MM.1S (cell line): ENCODE results near the gene EIF2B4.

Experiments
- DNase-seq: peaks from one replicate; pipeline ENCODE4 v3.0.0-alpha.2; 2015
- H2AFZ ChIP-seq: fragments of 300-600 bp; sonication (generic); 2 replicates; pipeline ENCODE4 v1.6.0; 2016; ENCODE audit warnings: antibody characterized with exemption, low read length
- H3F3A ChIP-seq: fragments of 300-600 bp; sonication (generic); 2 replicates; pipeline ENCODE4 v1.6.1; 2016; ENCODE audit warnings: mild to moderate bottlenecking, antibody characterized with exemption, low read length, moderate library complexity, mixed read lengths; ENCODE audit not compliant: insufficient read depth
- H3K27ac ChIP-seq: fragments of 300-600 bp; sonication (generic); 2 replicates; pipeline ENCODE4 v1.5.1; 2016; ENCODE audit warnings: mild to moderate bottlenecking, low read length
- H3K27me3 ChIP-seq: fragments of 300-600 bp; sonication (generic); replicated peaks from 2 replicates; pipeline ENCODE4 v1.6.0; 2016; ENCODE audit warnings: low read length; ENCODE audit not compliant: insufficient read depth
- H3K36me3 ChIP-seq: fragments of 300-600 bp; sonication (generic); replicated peaks from 2 replicates; pipeline ENCODE4 v1.6.1; 2016; ENCODE audit warnings: mild to moderate bottlenecking, low read length, mixed read lengths; ENCODE audit not compliant: insufficient read depth
- H3K4me1 ChIP-seq: fragments of 300-600 bp; sonication (generic); 2 replicates; pipeline ENCODE4 v1.6.1; 2016; ENCODE audit warnings: low read length, mixed read lengths
- H3K4me2 ChIP-seq: fragments of 300-600 bp; sonication (generic); 2 replicates; pipeline ENCODE4 v1.6.0; 2016; ENCODE audit warnings: low read depth, low read length
- H3K4me3 ChIP-seq: fragments of 300-600 bp; sonication (generic); 2 replicates; pipeline ENCODE4 v1.5.1; 2016; ENCODE audit warnings: low read length, mixed read lengths
- H3K79me2 ChIP-seq: fragments of 300-600 bp; sonication (generic); 2 replicates; pipeline ENCODE4 v1.6.1; 2016; ENCODE audit warnings: mixed run types, low read length, mixed read lengths
- H3K9ac ChIP-seq: fragments of 300-600 bp; sonication (generic); 2 replicates; pipeline ENCODE4 v1.6.1; 2016; ENCODE audit warnings: low read length, mixed read lengths
- H3K9me2 ChIP-seq: fragments of 300-600 bp; sonication (generic); replicated peaks from 2 replicates; pipeline ENCODE4 v1.6.1; 2016; ENCODE audit warnings: mild to moderate bottlenecking, low read length, mixed read lengths; ENCODE audit not compliant: insufficient read depth
- H3K9me3 ChIP-seq: fragments of 300-600 bp; sonication (generic); replicated peaks from 2 replicates; pipeline ENCODE4 v1.6.1; 2016; ENCODE audit warnings: mild to moderate bottlenecking, low read length, mixed read lengths; ENCODE audit not compliant: insufficient read depth
- H4K20me1 ChIP-seq: fragments of 300-600 bp; sonication (generic); 2 replicates; pipeline ENCODE4 v1.6.1; 2016; ENCODE audit warnings: mild to moderate bottlenecking, low read length, moderate library complexity, mixed read lengths; ENCODE audit not compliant: insufficient read depth
- EZH2 ChIP-seq: fragments of 300-600 bp; sonication (generic); optimal IDR thresholded peaks from 2 replicates; pipeline ENCODE3; 2017; ENCODE audit warnings: low read depth, mild to moderate bottlenecking, antibody characterized with exemption, low read length, mixed read lengths
- EZH2phosphoT487 ChIP-seq: fragments of 300-600 bp; sonication (generic); IDR thresholded peaks from 2 replicates; pipeline ENCODE4 v1.6.1; 2018; ENCODE audit warnings: antibody characterized with exemption, low read length
- TF ChIP-seq, protein P1 (sequence below): fragments of 300-600 bp; sonication (generic); IDR thresholded peaks from 2 replicates; pipeline ENCODE4 v1.5.1; 2016; ENCODE audit warnings: antibody characterized with exemption, low read length, mixed read lengths

EIF2B4 gene

DNA sequence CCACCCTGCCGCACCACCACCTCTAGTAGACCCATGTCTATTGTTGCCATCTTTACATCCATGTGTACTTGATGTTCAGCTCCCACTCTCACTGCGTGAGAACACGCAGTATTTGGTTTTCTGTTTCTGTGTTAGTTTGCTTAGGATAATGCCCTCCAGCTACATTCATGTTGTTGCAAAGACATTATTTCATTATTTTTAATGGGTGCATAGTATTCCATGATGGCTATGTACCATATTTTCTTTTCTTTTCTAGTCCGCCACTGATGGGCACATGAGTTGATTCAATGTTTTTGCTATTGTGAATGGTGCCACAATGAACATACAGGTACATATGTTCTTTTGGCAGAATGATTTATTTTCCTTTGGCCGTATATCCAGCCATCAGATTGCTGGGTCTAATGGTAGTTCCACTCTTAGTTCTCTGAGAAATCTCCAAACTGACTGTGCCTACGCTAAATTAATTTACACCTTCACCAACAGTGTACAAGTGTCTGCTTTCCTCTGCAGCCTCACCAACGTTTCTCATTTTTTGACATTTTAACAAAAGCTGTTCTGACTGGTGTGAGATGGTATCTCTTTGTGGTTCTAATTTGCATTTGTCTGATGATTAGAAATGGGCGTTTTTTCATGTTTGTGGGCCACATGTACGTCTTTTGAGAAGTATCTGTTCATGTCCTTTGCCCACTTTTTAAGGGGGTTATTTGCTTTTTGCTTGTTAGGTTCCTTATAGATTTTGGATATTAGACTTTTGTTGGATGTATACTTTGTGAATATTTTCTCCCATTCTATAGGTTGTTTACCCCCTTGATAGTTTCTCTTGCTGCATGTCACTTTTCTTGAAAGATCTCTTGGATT lies 20.9 kb upstream of the EIF2B4 start:
- no peak overlapping the region for H3K9ac ChIP-seq
- H3F3A ChIP-seq: no peaks in the 10 kb centered on the region
- no peak overlapping the region for H3K27ac ChIP-seq
- H3K4me1 ChIP-seq: no peaks in the 10 kb centered on the region
- no peaks in the 10 kb centered on the region for H3K9me2 ChIP-seq
- H3K9me3 ChIP-seq: no peaks in the 10 kb centered on the region
- TF ChIP-seq EZH2 (no peak), EZH2phosphoT487 (no peak)
- TF ChIP-seq, protein P1, sequence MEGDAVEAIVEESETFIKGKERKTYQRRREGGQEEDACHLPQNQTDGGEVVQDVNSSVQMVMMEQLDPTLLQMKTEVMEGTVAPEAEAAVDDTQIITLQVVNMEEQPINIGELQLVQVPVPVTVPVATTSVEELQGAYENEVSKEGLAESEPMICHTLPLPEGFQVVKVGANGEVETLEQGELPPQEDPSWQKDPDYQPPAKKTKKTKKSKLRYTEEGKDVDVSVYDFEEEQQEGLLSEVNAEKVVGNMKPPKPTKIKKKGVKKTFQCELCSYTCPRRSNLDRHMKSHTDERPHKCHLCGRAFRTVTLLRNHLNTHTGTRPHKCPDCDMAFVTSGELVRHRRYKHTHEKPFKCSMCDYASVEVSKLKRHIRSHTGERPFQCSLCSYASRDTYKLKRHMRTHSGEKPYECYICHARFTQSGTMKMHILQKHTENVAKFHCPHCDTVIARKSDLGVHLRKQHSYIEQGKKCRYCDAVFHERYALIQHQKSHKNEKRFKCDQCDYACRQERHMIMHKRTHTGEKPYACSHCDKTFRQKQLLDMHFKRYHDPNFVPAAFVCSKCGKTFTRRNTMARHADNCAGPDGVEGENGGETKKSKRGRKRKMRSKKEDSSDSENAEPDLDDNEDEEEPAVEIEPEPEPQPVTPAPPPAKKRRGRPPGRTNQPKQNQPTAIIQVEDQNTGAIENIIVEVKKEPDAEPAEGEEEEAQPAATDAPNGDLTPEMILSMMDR: no peak
- no peak overlapping the region for H2AFZ ChIP-seq
- H3K79me2 ChIP-seq: peaks cover 84% of the 10 kb centered on the region
- H3K4me3 ChIP-seq: no peak overlapping the region
- H4K20me1 ChIP-seq: no peaks in the 10 kb centered on the region; the same call in 1 of the 2 replicates
- no peak overlapping the region for H3K4me2 ChIP-seq
- DNase-seq: no peak
- H3K27me3 ChIP-seq: no peaks in the 10 kb centered on the region
- no peaks in the 10 kb centered on the region for H3K36me3 ChIP-seq

DNA sequence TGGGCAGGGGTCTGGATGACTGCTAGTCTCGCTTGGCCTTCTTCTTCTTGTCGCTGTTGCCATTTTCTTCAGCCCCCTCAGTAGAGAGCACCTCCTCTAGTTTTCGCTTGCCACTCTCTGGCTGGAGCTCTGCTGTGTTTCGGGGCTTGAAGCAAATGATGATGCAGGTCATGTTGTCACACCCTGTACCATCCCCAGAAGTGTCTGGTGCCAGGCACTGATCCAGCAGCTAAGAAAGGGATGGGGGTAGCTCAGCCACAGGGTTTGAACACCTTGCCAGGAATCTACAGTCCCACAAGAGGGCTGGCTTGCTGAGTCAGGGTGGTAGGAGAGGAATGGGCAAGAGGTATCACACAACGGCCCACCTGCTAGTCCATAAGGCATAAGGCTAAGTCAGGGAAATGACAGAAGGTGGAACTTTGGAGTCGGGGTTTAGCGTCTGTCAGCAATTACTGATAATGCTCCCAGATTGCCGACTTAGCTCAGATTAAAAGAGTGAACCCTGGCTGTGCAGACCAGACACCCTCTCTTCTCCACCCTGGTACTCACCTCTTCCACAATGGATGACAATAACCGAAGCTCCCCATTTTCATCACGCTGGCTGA lies 11.5 kb upstream of the EIF2B4 start:
- H3K4me1 ChIP-seq: no peaks in the 10 kb centered on the region
- no peak for DNase-seq
- TF ChIP-seq EZH2: no peak
- H3K9me2 ChIP-seq: no peaks in the 10 kb centered on the region
- H3K79me2 ChIP-seq: peaks cover 38% of the 10 kb centered on the region
- no peak overlapping the region for H3K9ac ChIP-seq
- no peak overlapping the region for H3K4me3 ChIP-seq
- H3K27ac ChIP-seq: no peak overlapping the region
- no peaks in the 10 kb centered on the region for H3K27me3 ChIP-seq
- peaks cover 6% of the 10 kb centered on the region for H3K36me3 ChIP-seq
- no peak overlapping the region for H3K4me2 ChIP-seq
- no peaks in the 10 kb centered on the region for H4K20me1 ChIP-seq
- H3F3A ChIP-seq: peaks cover 29% of the 10 kb centered on the region
- H3K9me3 ChIP-seq: no peaks in the 10 kb centered on the region
- no peak overlapping the region for H2AFZ ChIP-seq

DNA sequence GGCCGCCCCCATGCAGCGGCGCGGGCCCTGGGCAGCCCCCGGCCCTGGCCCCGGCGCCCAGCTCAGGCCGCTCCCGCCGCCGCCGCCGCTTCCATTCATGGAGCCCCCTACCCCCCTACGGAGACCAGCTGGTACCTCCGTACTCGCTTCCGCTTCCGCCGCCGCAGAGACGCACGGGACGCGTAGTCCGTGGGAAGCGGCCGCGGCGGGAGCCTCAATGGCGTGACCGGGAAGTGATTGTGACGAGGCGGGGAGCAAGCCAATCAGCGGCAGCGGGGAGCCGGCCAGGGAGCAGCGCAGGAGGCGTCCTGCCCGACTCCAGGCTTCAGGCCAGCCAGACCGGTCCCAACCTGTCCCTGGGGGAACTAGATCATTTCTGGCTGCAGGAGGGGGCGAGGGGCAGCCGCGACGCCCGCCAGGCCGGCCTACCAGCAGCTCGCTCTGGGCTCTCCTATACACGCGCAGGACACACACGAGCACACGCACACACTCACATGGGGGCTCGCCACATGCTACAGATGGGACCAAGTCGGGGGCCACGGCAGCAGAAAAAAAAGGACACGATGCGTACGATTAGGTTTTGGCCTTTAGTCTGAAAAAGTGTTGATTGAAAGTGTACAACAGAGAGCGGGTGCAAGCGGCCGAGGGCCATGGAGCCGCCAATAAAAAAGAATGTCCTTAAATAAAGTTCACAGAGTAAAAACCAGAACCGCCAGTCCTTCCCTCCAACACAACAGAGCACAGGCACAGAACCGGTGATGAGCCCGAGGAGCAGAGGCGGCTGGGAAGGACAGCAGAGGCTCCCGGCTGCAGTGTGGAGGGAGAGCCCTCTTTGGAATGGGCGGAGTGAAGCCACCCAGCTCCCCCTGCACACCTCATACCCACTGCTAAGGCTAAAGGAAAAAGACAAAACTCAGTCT lies 10.7 kb upstream of the EIF2B4 start, which contains the start of gene ZNF513:
TSS of gene ZNF513 (minus strand) at position 109 of the 920 bp plus-strand sequence. CDS start 208 bp downstream, outside the sequence.
- H4K20me1 ChIP-seq: no peaks in the 10 kb centered on the region
- peak within 1 kb of the TSS; percentile 76 for H3K9ac ChIP-seq
- H3K4me1 ChIP-seq: no peaks in the 10 kb centered on the region
- peaks cover 6% of the 10 kb centered on the region for H3K36me3 ChIP-seq
- no peaks in the 10 kb centered on the region for H3K9me3 ChIP-seq
- no peaks in the 10 kb centered on the region for H3K27me3 ChIP-seq
- H3K4me3 ChIP-seq: peak within 1 kb of the TSS; percentile 93
- peak within 1 kb of the TSS; percentile 74 for H3K4me2 ChIP-seq
- TF ChIP-seq EZH2phosphoT487 (no peak), EZH2 (no peak)
- TF ChIP-seq, protein P1: no peak
- H3K79me2 ChIP-seq: peaks cover 35% of the 10 kb centered on the region
- H3F3A ChIP-seq: peaks cover 29% of the 10 kb centered on the region
- DNase-seq: peak; percentile 83
- no peaks in the 10 kb centered on the region for H3K9me2 ChIP-seq
- peak within 1 kb of the TSS; percentile 74 for H2AFZ ChIP-seq
- peak within 1 kb of the TSS; percentile 37; the same call in 1 of the 2 replicates for H3K27ac ChIP-seq
